ENCODE results near the gene EIF4A3.

EIF4A3 gene

DNA sequence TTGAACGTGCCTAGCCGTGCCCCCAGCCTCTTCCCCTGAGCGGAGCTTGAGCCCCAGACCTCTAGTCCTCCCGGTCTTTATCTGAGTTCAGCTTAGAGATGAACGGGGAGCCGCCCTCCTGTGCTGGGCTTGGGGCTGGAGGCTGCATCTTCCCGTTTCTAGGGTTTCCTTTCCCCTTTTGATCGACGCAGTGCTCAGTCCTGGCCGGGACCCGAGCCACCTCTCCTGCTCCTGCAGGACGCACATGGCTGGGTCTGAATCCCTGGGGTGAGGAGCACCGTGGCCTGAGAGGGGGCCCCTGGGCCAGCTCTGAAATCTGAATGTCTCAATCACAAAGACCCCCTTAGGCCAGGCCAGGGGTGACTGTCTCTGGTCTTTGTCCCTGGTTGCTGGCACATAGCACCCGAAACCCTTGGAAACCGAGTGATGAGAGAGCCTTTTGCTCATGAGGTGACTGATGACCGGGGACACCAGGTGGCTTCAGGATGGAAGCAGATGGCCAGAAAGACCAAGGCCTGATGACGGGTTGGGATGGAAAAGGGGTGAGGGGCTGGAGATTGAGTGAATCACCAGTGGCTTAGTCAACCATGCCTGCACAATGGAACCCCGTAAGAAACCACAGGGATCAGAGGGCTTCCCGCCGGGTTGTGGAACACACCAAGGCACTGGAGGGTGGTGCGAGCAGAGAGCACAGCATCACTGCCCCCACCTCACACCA is 44.8 kb downstream of the EIF4A3 start:
- H2BK15ac ChIP-seq (ENCODE audit: low read depth, poor library complexity, severe bottlenecking) = peak overlapping the region; percentile 82
- H3K9me3 ChIP-seq (ENCODE audit: control insufficient read depth, low read length) = no peaks in the 10 kb centered on the region
- H2AK5ac ChIP-seq (ENCODE audit: low read length, severe bottlenecking) = no peak overlapping the region
- H2BK12ac ChIP-seq (ENCODE audit: low read length in 2 of 2) = no peak overlapping the region
- peak overlapping the region; percentile 99 for H4K8ac ChIP-seq (ENCODE audit: low read length)
- peak overlapping the region; percentile 87 to 99 for H3K4me3 ChIP-seq (ENCODE audit: insufficient read depth in 1 of 2, low read depth in 1 of 2, low read length in 2 of 2)
- peak overlapping the region; percentile 72 for H2AFZ ChIP-seq (ENCODE audit: low read depth, low read length)
- H4K91ac ChIP-seq (ENCODE audit: low read length) = peak overlapping the region; percentile 95
- peak overlapping the region; percentile 92 to 93 for H3K4ac ChIP-seq (ENCODE audit: low read depth in 1 of 2, low read length in 2 of 2)
- H3K14ac ChIP-seq (ENCODE audit: low read length in 2 of 2) = peak overlapping the region in 1 of 2 experiments; percentile 97
- peak overlapping the region in 1 of 2 experiments; percentile 29 for H3K23ac ChIP-seq (ENCODE audit: low read length in 2 of 2)
- WGBS = 32% methylated on average over 21 of the region's 21 CpGs
- H2BK120ac ChIP-seq (ENCODE audit: low read depth, low read length) = no peak overlapping the region
- peak overlapping the region; percentile 95 for H3K4me2 ChIP-seq (ENCODE audit: low read length, poor library complexity, severe bottlenecking)
- no peak overlapping the region for H3K27ac ChIP-seq (ENCODE audit: low read length, poor library complexity, severe bottlenecking)
- peak; percentile 69 for DNase-seq
- H3K9ac ChIP-seq (ENCODE audit: low read length) = peak overlapping the region; percentile 95
- H3K27me3 ChIP-seq (ENCODE audit: control insufficient read depth in 1 of 2, insufficient read depth in 1 of 2, low read length in 2 of 2) = peaks cover 5 to 28% of the 10 kb centered on the region in 2 experiments
- H2BK5ac ChIP-seq (ENCODE audit: low read depth, low read length, poor library complexity, severe bottlenecking) = no peak overlapping the region
- H3K4me1 ChIP-seq (ENCODE audit: control insufficient read depth, insufficient read depth, low read depth, low read length) = peaks cover 31% of the 10 kb centered on the region
- H3K36me3 ChIP-seq (ENCODE audit: control insufficient read depth in 1 of 2, insufficient read depth in 2 of 2, low read depth in 1 of 2, low read length in 2 of 2) = no peaks in the 10 kb centered on the region
- peak overlapping the region; percentile 96 to 97 for H3K18ac ChIP-seq (ENCODE audit: low read depth in 1 of 2, low read length in 2 of 2)
- H3K79me1 ChIP-seq (replicated peaks; ENCODE audit: low read length, poor library complexity, severe bottlenecking) = peaks cover 4% of the 10 kb centered on the region

DNA sequence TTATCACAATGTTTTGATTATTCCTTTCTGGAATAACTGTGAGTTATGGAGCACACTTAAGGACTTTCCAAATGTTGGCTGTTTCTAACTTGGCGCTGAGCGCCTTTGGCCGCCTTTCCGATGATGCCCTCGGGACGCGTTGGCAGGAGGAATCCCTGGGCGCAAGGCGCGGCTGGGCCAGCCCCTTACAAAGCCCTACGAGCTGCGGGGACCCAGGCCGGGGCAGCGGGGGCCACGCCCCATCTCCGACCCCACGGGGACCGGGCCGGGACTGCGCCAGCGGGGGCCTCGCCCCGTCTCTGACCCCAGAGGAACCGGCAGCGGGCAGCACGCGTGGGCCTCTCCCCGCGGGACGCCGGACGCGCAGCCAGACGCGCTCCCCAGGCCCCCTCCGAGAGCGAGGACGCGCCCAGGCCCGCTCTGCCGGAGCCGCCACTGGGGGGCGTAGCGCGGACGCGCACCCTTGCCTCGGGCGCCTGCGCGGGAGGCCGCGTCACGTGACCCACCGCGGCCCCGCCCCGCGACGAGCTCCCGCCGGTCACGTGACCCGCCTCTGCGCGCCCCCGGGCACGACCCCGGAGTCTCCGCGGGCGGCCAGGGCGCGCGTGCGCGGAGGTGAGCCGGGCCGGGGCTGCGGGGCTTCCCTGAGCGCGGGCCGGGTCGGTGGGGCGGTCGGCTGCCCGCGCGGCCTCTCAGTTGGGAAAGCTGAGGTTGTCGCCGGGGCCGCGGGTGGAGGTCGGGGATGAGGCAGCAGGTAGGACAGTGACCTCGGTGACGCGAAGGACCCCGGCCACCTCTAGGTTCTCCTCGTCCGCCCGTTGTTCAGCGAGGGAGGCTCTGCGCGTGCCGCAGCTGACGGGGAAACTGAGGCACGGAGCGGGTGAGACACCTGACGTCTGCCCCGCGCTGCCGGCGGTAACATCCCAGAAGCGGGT is 45.6 kb downstream of the EIF4A3 start, which contains the start of gene GAA:
Gene GAA (plus strand): TSS at position 571 of the 935 bp plus-strand sequence. CDS start 3,006 bp downstream, outside the sequence.
- Histone ChIP-seq H2BK120ac (ENCODE audit: low read depth, low read length) (peak within 1 kb of the TSS; percentile 83), H2AK5ac (ENCODE audit: low read length, severe bottlenecking) (no peak within 1 kb of the TSS), H2BK5ac (ENCODE audit: low read depth, low read length, poor library complexity, severe bottlenecking) (peak within 1 kb of the TSS; percentile 71), H2AFZ (ENCODE audit: low read depth, low read length) (peak within 1 kb of the TSS; percentile 89), H3K9ac (ENCODE audit: low read length) (peak within 1 kb of the TSS; percentile 95), H3K4me1 (ENCODE audit: control insufficient read depth, insufficient read depth, low read depth, low read length) (peaks cover 30% of the 10 kb centered on the region), H3K14ac (ENCODE audit: low read length in 2 of 2) (peak within 1 kb of the TSS in 1 of 2 experiments; percentile 97), H3K27me3 (ENCODE audit: control insufficient read depth in 1 of 2, insufficient read depth in 1 of 2, low read length in 2 of 2) (peaks cover 5 to 20% of the 10 kb centered on the region in 2 experiments), H3K4ac (ENCODE audit: low read depth in 1 of 2, low read length in 2 of 2) (peak within 1 kb of the TSS; percentile 92 to 93), H2BK15ac (ENCODE audit: low read depth, poor library complexity, severe bottlenecking) (peak within 1 kb of the TSS; percentile 82), H3K4me3 (ENCODE audit: insufficient read depth in 1 of 2, low read depth in 1 of 2, low read length in 2 of 2) (peak within 1 kb of the TSS; percentile 87 to 99), H3K27ac (ENCODE audit: low read length, poor library complexity, severe bottlenecking) (no peak within 1 kb of the TSS), H3K36me3 (ENCODE audit: control insufficient read depth in 1 of 2, insufficient read depth in 2 of 2, low read depth in 1 of 2, low read length in 2 of 2) (no peaks in the 10 kb centered on the region), H4K91ac (ENCODE audit: low read length) (peak within 1 kb of the TSS; percentile 96), H3K4me2 (ENCODE audit: low read length, poor library complexity, severe bottlenecking) (peak within 1 kb of the TSS; percentile 95), H3K18ac (ENCODE audit: low read depth in 1 of 2, low read length in 2 of 2) (peak within 1 kb of the TSS; percentile 96 to 97), H3K23ac (ENCODE audit: low read length in 2 of 2) (peak within 1 kb of the TSS in 1 of 2 experiments; percentile 29), H4K8ac (ENCODE audit: low read length) (peak within 1 kb of the TSS; percentile 99), H3K9me3 (ENCODE audit: control insufficient read depth, low read length) (no peaks in the 10 kb centered on the region), H3K79me1 (replicated peaks; ENCODE audit: low read length, poor library complexity, severe bottlenecking) (peaks cover 4% of the 10 kb centered on the region), H2BK12ac (ENCODE audit: low read length in 2 of 2) (peak within 1 kb of the TSS in 1 of 2 experiments; percentile 47)
- WGBS = 1% methylated on average over 80 of the region's 114 CpGs
- DNase-seq = peak; percentile 72

DNA sequence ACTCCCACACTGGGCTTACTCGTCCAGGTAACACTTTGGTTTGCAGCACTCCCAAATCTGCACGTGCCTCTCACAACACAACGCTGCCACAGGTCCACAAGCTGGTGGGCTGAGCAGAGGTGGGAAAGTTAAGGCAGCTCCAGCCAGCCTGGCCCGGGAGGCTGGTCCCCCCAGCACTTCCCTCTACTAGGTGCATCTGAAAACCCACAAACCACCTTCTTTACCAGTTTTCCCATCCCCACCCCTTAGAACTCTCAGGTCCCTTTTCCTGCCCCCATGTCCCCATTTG is 46.9 kb downstream of the EIF4A3 start:
- H4K91ac ChIP-seq (ENCODE audit: low read length) = no peak overlapping the region
- H3K79me1 ChIP-seq (replicated peaks; ENCODE audit: low read length, poor library complexity, severe bottlenecking) = peaks cover 4% of the 10 kb centered on the region
- H2BK12ac ChIP-seq (ENCODE audit: low read length in 2 of 2) = no peak overlapping the region
- H3K14ac ChIP-seq (ENCODE audit: low read length in 2 of 2) = no peak overlapping the region
- H4K8ac ChIP-seq (ENCODE audit: low read length) = peak overlapping the region; percentile 55
- no peak overlapping the region for H3K27ac ChIP-seq (ENCODE audit: low read length, poor library complexity, severe bottlenecking)
- H3K4me2 ChIP-seq (ENCODE audit: low read length, poor library complexity, severe bottlenecking) = no peak overlapping the region
- no peak overlapping the region for H2AK5ac ChIP-seq (ENCODE audit: low read length, severe bottlenecking)
- WGBS = 89% methylated on average over 4 of the region's 4 CpGs
- no peak for DNase-seq
- peaks cover 0 to 7% of the 10 kb centered on the region in 2 experiments for H3K27me3 ChIP-seq (ENCODE audit: control insufficient read depth in 1 of 2, insufficient read depth in 1 of 2, low read length in 2 of 2)
- H3K9ac ChIP-seq (ENCODE audit: low read length) = no peak overlapping the region
- no peak overlapping the region for H2BK5ac ChIP-seq (ENCODE audit: low read depth, low read length, poor library complexity, severe bottlenecking)
- no peaks in the 10 kb centered on the region for H3K9me3 ChIP-seq (ENCODE audit: control insufficient read depth, low read length)
- H2BK15ac ChIP-seq (ENCODE audit: low read depth, poor library complexity, severe bottlenecking) = no peak overlapping the region
- no peak overlapping the region for H3K4ac ChIP-seq (ENCODE audit: low read depth in 1 of 2, low read length in 2 of 2)
- H3K18ac ChIP-seq (ENCODE audit: low read depth in 1 of 2, low read length in 2 of 2) = no peak overlapping the region
- peaks cover 24% of the 10 kb centered on the region for H3K4me1 ChIP-seq (ENCODE audit: control insufficient read depth, insufficient read depth, low read depth, low read length)
- H3K4me3 ChIP-seq (ENCODE audit: insufficient read depth in 1 of 2, low read depth in 1 of 2, low read length in 2 of 2) = no peak overlapping the region
- H2BK120ac ChIP-seq (ENCODE audit: low read depth, low read length) = no peak overlapping the region
- no peak overlapping the region for H2AFZ ChIP-seq (ENCODE audit: low read depth, low read length)
- no peak overlapping the region for H3K23ac ChIP-seq (ENCODE audit: low read length in 2 of 2)
- H3K36me3 ChIP-seq (ENCODE audit: control insufficient read depth in 1 of 2, insufficient read depth in 2 of 2, low read depth in 1 of 2, low read length in 2 of 2) = no peaks in the 10 kb centered on the region
